ENCODE data around the gene MRGPRD. TPM values are rescaled to one million over a fixed set of nuclear protein-coding genes. Genes with fewer than 3 reads are reported as not detected.
A peak's percentile ranks its signal among the peaks of the same experiment; 100 is the strongest.

MRGPRD gene
- total and polyA plus RNA-seq, 2 of the 13 experiments (the other 11 are each of a cell fraction or from before 2014, with no cell fraction given) = not detected

GRCh38 chr11:68962527-68963250 lies 18.1 kb downstream of the MRGPRD start:
- 52% methylated on average over 13 of the region's 16 CpGs for WGBS (ENCODE audit: low lambda C conversion rate)
- H3K4me3 ChIP-seq (replicated peaks in 1 of 3; ENCODE audit: insufficient read depth in 1 of 3, low read depth in 2 of 3, low read length in 3 of 3) = no peak overlapping the region
- no peak overlapping the region for H3K27ac ChIP-seq (ENCODE audit: extremely low read length, insufficient read depth, low read length)
- DNase-seq (ENCODE audit: low spot score) (no peak), FAIRE-seq (no peak), ATAC-seq (peak; percentile 41; the same call in 1 of the 3 replicates)
- no peak for TF ChIP-seq CENPT (CRISPR knock-in tag; IDR thresholded peaks at IDR 0.05; ENCODE audit: low read depth)
- no peak for TF ChIP-seq MYC (CRISPR knock-in tag; IDR thresholded peaks at IDR 0.05; ENCODE audit: borderline replicate concordance)
- no peak for TF ChIP-seq CC2D1A (CRISPR knock-in tag; IDR thresholded peaks at IDR 0.05)
- peak; percentile 48 for TF ChIP-seq STAG1 (CRISPR knock-in tag; IDR thresholded peaks at IDR 0.05)
- TF ChIP-seq, protein P1, sequence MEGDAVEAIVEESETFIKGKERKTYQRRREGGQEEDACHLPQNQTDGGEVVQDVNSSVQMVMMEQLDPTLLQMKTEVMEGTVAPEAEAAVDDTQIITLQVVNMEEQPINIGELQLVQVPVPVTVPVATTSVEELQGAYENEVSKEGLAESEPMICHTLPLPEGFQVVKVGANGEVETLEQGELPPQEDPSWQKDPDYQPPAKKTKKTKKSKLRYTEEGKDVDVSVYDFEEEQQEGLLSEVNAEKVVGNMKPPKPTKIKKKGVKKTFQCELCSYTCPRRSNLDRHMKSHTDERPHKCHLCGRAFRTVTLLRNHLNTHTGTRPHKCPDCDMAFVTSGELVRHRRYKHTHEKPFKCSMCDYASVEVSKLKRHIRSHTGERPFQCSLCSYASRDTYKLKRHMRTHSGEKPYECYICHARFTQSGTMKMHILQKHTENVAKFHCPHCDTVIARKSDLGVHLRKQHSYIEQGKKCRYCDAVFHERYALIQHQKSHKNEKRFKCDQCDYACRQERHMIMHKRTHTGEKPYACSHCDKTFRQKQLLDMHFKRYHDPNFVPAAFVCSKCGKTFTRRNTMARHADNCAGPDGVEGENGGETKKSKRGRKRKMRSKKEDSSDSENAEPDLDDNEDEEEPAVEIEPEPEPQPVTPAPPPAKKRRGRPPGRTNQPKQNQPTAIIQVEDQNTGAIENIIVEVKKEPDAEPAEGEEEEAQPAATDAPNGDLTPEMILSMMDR (CRISPR knock-in tag; IDR thresholded peaks at IDR 0.05) = peak; percentile 42
- TF ChIP-seq ZSCAN9 (CRISPR knock-in tag; IDR thresholded peaks at IDR 0.05; ENCODE audit: borderline replicate concordance) = no peak
- TF ChIP-seq ZFP36L1 (CRISPR knock-in tag; IDR thresholded peaks at IDR 0.05) = no peak
- TF ChIP-seq ZNF598 (CRISPR knock-in tag; IDR thresholded peaks at IDR 0.05; ENCODE audit: borderline replicate concordance) = no peak
- TF ChIP-seq ZNF331 (CRISPR knock-in tag; IDR thresholded peaks at IDR 0.05) = no peak
- TF ChIP-seq GPBP1L1 (CRISPR knock-in tag; IDR thresholded peaks at IDR 0.05) = no peak
- TF ChIP-seq ZNF558 (CRISPR knock-in tag; IDR thresholded peaks at IDR 0.05; ENCODE audit: borderline replicate concordance) = no peak
- no peak for TF ChIP-seq ZNF256 (CRISPR knock-in tag; conservative IDR thresholded peaks at IDR 0.05)
- H3K9ac ChIP-seq (ENCODE audit: insufficient read depth, low read depth, low read length) = no peak overlapping the region
- no peaks in the 10 kb centered on the region for H3K36me3 ChIP-seq (replicated peaks in 1 of 2; ENCODE audit: control insufficient read depth in 1 of 2, insufficient read depth in 2 of 2, low read length in 2 of 2)
- H2AFZ ChIP-seq (ENCODE audit: low read length) = no peak overlapping the region
- POLR2A ChIA-PET = no interaction called here
- H3K4me2 ChIP-seq (ENCODE audit: low read depth, low read length) = no peak overlapping the region
- H3K9me3 ChIP-seq (ENCODE audit: low read length) = no peaks in the 10 kb centered on the region
- CTCF ChIA-PET (ENCODE audit: low intra/inter-chr PET ratio, low total read pairs) = no interaction called here
- no peaks in the 10 kb centered on the region for H3K4me1 ChIP-seq (ENCODE audit: insufficient read depth, low read length)
- intact Hi-C loops (cut with micrococcal nuclease; ENCODE audit: unreplicated experiment) = no loop called here
- peaks cover 2 to 21% of the 10 kb centered on the region in 2 experiments for H3K27me3 ChIP-seq (ENCODE audit: control insufficient read depth in 1 of 2, insufficient read depth in 2 of 2, low read length in 2 of 2)
- no TSS peak for BruUV-seq (replicated peaks)
- in situ Hi-C loops (cut with HindIII; ENCODE audit: extremely low pct_ligation_motif_present, low pct_unique_long_range_greater_than_20kb) = no loop called here
- no peaks in the 10 kb centered on the region for H4K20me1 ChIP-seq (ENCODE audit: insufficient read depth, low read length)
- no peaks in the 10 kb centered on the region for H3K79me2 ChIP-seq (ENCODE audit: insufficient read depth, low read length)

Measured in HepG2 (cell line).